Activated naive CD8-positive, alpha-beta T cell treated with anti-CD3 and anti-CD28 coated beads, Interleukin-2, amount 50 U/mL, for 16 hours (primary cell): ENCODE results near the gene RAVER1.

Experiments
- DNase-seq: peaks from one replicate; pipeline ENCODE4 v3.0.0-alpha.2; 2020; ENCODE audit warnings: low read depth, low spot score

The RAVER1 gene

GRCh38 chr19:10270616-10271394, 62.5 kb downstream of the RAVER1 start, which contains the start of gene ICAM1:
Gene ICAM1 (plus strand): TSS chr19:10271120. CDS start chr19:10271160, 40 bp downstream.
- DNase-seq: peak; percentile 41

- no peak for DNase-seq
Observed at GRCh38 chr19:10270180-10270615, 63.1 kb downstream of the RAVER1 start.

- peak; percentile 72 for DNase-seq
Observed at GRCh38 chr19:10269333-10270179, 63.8 kb downstream of the RAVER1 start.

- DNase-seq: no peak
Observed at GRCh38 chr19:10268071-10268470, 65.3 kb downstream of the RAVER1 start.

- no peak for DNase-seq
Observed at GRCh38 chr19:10266706-10267105, 66.6 kb downstream of the RAVER1 start.
